ENCODE data around the gene HCRTR1.

GRCh38 chr1:31651766-31652165 lies 34.3 kb downstream of the HCRTR1 start:
- TF ChIP-seq CTCF (IDR thresholded peaks at IDR 0.05) (no peak), POLR2A (IDR thresholded peaks at IDR 0.05) (no peak), EP300 (IDR thresholded peaks at IDR 0.05) (no peak), POLR2AphosphoS5 (IDR thresholded peaks at IDR 0.05) (no peak)

Measured in sigmoid colon (tissue), 4 donors.